Neural cell (in vitro differentiated cells): Measurements from ENCODE around the gene WSB1.

Experiments
- CTCF ChIP-seq: fragments of 450-650 bp; IDR thresholded peaks from 2 replicates; pipeline ENCODE4 v1.5.1; 2014; ENCODE audit warnings: antibody characterized with exemption, mild to moderate bottlenecking, moderate library complexity; ENCODE audit not compliant: poor library complexity, severe bottlenecking
- EP300 ChIP-seq: fragments of 450-650 bp; conservative IDR thresholded peaks from 2 replicates; pipeline ENCODE4 v1.6.1; 2014; ENCODE audit warnings: antibody characterized with exemption, mild to moderate bottlenecking, moderate library complexity; ENCODE audit not compliant: poor library complexity, severe bottlenecking
- EZH2 ChIP-seq: fragments of 200-600, 300-800 bp; shearing (Covaris generic), sonication (generic); IDR thresholded peaks from 2 replicates; pipeline ENCODE4 v1.6.1; 2014; ENCODE audit warnings: antibody characterized with exemption, low read length, borderline replicate concordance, mild to moderate bottlenecking; ENCODE audit not compliant: insufficient read depth, poor library complexity, severe bottlenecking
- MXI1 ChIP-seq: fragments of 450-650 bp; conservative IDR thresholded peaks from 2 replicates; pipeline ENCODE4 v1.6.1; 2014; ENCODE audit warnings: antibody characterized with exemption, mild to moderate bottlenecking; ENCODE audit not compliant: poor library complexity, severe bottlenecking
- POLR2AphosphoS5 ChIP-seq: IDR thresholded peaks from 2 replicates; pipeline ENCODE4 v1.6.1; 2012
- RAD21 ChIP-seq: fragments of 450-650 bp; conservative IDR thresholded peaks from 2 replicates; pipeline ENCODE4 v1.6.1; 2014; ENCODE audit warnings: antibody characterized with exemption, mild to moderate bottlenecking, moderate library complexity
- REST ChIP-seq: IDR thresholded peaks from 2 replicates; pipeline ENCODE4 v1.6.1; 2012; ENCODE audit warnings: borderline replicate concordance
- TAF1 ChIP-seq: IDR thresholded peaks from 2 replicates; pipeline ENCODE4 v1.6.1; 2012; ENCODE audit warnings: low read depth

- no peak for TF ChIP-seq CTCF
- TF ChIP-seq EZH2: no peak
- no peak for TF ChIP-seq POLR2AphosphoS5
- no peak for TF ChIP-seq MXI1
- TF ChIP-seq REST: no peak
- no peak for TF ChIP-seq TAF1
- TF ChIP-seq RAD21: no peak
- no peak for TF ChIP-seq EP300
Measured at GRCh38 chr17:27353033-27353460, 59.1 kb downstream of the WSB1 start.
